ENCODE data around the gene FRY.

The FRY gene

DNA sequence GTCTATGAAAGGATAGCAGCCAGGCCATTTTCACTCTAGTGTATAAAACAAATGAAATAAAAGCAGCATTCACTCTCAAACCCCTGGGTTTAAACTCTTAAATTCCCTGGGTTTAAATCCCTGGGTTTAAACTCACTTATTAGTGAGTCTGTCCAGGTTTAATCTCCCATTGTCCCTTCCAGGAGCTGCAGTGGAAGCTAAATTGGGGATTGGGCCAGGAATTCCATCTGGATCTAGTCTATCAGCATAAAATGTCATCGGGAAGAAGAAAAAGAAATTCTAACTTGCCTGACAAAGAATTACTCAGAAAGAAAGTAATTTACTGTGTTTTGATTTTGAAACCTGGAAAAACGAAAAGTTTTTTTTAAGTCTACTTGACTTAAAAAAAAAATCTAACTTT lies 54.8 kb downstream of the FRY start:
- DNase-seq (ENCODE audit: low read depth in 2 of 2): no peak

DNA sequence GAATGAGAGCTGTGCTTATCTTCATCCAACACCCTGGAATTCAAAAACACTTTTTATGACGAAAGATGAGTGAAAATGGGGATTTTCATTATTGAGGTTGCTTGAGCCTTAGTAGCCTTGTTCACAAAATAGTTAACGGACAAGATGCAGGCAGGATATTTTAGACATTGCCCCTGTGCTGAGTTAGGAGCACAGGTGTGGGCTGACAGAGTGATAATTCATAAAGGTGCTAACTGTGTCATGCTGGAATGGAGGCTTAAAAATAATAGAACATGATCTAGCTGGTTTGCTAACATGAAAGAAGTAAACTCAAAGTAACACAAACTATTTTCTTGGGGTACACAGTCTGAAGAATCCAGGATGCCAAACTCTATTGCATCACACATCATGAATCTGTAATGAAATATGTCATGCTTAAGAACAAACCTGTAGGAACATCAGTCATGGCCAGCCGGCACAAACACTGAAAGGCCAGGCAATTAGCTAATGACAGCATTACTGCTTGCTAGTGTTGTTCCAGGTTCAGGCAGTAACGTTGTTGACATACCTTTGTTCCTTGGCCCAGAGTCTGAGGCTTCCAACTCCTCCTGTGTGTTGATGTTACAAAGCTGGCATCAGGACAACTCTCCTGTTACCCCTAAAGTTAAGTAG lies 55.3 kb downstream of the FRY start:
- DNase-seq (ENCODE audit: low read depth in 2 of 2): no peak

DNA sequence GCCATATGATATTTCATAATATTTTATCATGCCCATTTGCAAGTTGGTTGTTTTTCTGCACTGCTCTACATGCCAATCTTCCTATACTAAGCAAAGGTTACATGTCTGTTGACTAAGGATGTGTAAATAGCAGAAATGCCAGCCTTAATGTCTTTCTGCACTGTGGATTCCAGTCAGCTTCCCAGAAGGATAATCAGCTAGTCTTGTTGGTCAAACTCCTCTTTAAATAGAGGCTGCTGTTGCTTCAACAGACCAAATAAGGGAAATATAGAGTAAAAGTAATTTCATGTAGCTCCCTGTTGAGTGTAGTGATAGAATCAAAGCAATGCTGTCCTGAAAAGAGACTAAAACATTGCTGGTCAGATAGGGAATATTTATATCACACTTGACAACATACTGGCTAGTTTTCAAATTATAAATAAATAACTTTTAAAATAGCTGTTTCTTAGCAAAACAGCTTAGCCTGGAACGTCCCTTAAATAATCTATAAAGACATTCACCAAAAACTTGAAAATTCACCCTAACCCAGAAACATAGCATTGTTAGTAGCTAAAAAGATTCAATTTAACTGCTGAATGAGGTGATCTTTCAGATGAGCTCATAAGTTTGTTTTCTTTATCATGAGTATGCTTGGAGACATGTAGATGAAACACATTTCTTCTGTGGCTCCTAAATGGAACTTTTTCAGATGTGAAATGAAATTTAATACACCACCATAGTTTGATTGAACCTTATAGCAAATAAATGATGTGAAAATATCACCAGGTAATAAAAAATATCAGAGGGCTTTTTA lies 56.6 kb downstream of the FRY start:
- DNase-seq (ENCODE audit: low read depth in 2 of 2): no peak

DNA sequence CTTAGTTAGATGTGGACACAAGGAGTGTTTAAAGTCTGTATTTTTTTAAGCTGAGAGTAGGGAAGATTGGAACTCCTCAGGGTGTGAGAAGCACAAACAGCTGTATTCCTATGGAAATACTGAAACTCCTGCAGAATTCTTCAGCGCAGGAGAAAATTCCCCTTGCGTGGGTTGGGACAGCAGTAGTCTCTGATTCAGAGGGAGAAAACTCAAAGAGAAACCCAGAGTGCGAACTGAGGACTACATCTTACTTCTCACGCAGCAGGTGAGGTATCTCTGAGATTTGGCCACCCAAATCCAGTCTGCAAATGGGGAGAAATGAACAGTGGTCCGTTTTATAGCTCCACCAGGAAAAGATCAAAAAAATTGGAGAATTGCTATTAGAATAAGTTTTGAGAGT lies 60.9 kb downstream of the FRY start:
- no peak for DNase-seq (ENCODE audit: low read depth in 2 of 2)

DNA sequence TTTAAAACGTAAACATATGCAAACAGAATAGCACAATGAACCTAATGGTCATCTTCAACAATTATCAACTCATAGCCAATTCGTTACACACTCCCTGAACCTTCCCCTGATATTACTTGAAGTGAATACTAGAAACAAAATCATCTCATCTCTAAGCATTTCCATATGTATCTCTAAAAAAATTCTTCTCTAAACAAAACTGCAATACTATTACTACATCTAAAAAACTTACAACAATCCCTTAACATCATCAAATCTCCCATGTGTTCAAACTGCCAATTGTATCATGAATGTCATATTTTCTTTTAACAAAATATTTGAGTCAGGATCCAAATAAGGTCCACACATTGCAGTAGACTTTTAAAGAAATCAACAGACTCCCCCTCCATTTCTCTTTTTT lies 61.4 kb downstream of the FRY start:
- no peak for DNase-seq (ENCODE audit: low read depth in 2 of 2)

DNA sequence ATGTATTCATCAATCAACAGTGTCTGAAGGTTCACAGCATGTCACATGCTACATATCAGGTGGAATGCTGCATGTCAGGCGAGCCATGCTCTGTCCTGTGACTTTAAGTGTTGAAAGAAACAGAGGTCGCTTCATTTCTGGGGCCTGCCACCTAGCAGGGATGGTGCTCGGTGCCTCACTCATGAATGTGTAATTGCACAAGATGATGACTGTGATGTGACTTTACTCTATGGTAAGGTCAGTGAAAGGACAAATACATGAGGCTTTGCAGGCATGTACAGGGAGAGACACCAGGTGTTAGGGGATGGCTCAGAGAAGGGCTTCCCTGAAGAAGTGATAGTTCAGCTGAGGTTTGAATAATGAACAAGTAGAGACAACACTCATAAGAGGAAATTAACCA lies 66.7 kb downstream of the FRY start:
- no peak for DNase-seq (ENCODE audit: low read depth in 2 of 2)

DNA sequence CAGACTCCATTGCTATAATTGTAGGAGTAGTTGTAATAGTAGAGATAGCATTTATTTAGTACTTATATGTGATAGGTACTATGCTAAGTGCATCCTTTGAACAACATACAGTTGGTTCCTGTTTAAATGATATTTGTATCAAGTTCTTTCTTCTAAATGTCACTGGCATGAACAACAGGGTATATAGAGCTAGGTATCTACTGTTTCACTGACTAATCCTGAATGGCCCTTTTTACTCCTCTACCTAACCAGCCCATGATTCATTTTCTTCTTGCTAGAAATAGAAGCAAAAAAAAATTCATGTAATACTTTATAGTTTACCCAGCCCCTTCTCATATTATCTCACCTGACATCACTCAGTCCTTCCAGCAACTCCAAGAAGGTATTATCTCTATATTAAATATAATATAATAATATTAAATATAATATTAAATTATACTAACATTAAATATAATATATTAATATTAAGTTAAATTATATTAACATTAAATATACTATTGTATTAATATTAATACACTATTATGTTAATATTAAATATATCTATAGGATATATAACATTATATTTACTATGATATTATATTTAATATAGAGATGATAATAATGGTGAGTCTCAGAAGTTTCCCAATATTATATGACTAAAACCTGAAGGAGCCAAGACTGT lies 74.2 kb downstream of the FRY start:
- no peak for DNase-seq (ENCODE audit: low read depth in 2 of 2)

DNA sequence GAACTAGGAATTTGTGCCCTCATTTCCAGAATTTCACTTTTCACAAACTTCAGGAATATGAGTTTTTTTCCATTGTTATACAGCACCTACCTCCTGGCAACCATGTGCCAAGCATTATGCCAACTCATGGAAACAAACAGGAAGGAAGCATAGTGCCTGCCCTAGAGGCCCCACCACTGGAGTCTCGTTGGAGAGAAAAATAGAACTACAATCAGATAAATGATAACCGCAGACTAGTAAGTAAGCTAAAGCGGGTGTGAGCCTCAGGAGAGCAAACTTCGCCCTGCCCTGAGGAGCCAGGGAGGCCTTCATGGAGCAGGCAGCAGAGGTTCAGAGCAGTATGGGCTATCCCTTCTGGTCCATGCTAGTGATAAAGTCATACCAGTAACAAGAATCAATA lies 75.9 kb downstream of the FRY start:
- no peak for DNase-seq (ENCODE audit: low read depth in 2 of 2)

DNA sequence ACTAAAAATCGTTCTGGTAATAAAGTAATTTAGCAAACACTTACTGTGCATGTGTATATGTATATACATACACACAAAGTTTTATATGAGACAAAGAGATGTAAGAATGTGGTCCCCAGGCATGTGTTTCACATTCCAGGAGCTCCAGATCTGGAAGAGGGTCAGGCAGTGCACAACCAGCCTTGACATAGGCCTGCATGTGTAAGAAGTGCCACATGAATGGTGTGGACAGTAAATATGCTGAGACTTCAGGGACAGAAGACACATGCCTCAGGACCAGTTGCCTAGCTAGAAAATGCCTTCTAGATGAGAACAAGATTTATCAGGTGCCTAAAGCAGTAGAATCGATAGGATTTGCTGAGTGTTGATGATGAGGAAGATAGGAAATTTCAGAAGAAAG lies 76.4 kb downstream of the FRY start:
- no peak for DNase-seq (ENCODE audit: low read depth in 2 of 2)

DNA sequence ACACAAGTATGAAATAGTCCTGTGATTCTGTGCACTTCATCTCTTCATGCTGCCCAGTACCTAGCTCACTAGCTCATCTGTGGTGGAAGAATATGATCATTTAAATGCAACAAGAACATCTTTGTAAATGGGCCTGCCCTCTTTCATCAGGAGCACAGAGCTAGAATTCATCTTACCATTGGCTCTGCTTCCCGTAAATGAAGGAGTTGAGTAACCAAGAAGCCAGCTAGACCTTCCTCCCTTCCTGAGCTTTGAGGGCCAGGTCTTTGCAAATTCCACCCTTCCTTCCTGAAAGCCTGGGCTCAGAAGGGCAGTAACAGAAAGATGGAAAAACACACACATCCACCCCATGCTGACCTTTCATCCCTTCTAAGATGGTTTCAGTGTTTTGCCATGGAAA lies 82.0 kb downstream of the FRY start:
- no peak for DNase-seq (ENCODE audit: low read depth in 2 of 2)

DNA sequence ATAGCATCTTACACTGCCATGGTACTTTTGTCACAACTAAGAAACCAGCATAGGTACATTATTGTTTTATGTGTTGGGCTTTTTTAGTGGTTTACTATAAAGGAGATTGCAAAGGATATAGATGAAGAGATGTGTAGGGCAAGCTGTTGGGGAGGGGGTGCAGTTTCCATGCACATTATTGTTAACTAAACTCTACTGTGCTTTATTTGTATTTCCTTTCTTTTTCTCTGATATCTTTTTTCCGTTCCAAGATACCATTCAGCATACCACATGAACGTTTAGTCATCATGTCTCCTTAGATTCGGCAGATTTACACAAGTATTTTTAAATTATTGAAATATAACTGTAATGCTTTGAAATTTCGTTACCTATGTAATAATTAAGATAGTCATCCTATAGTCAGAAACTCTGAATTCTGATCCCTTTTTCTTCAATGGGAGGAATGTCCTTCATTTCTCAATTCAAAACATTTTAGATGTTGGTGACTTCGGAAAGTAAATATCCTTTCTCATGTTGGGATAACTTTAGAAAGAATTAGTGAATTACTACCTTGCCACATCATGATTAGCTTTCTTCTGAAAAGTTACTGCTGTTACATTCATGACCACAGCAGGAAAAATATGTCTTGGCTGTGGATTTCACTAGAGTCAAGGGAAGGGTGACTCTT lies 82.8 kb downstream of the FRY start:
- no peak for DNase-seq (ENCODE audit: low read depth in 2 of 2)

DNA sequence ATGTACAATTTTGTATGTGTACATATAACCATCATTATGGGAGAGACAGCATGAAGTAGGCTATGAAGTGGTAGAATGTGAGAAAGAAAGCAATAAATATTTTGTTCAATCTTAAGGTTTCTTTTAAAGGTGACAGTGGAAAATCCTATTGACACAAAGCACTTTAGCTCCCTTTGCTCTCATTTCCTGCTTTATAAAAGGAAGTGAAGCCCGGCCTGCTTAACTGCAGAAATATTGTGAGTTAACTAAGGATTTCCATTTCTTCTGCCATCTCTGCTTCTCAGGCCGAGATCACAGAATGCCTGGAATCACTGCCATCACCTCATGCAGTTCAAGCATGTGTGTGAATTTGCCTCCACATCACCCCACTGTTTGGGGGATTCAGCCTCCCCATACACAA lies 83.5 kb downstream of the FRY start:
- no peak for DNase-seq (ENCODE audit: low read depth in 2 of 2)

DNA sequence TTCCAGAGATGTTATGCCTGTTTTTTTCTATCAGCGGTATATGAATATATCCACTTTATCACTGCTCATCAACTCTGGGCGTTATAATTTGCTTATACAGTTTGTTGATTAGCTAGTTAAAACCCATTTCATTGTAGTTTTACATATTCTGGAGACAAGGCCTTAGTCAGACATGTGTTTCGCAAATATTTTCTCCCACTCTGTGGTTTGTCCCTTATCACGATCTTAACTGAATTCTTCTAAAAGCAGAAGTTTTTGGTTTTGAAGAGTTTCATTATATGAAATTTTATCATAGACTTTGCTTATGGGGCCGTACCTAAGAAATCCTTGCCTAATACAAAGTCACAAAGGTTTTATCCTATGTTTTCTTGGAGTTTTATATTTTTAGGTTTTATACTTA lies 84.6 kb downstream of the FRY start:
- no peak for DNase-seq (ENCODE audit: low read depth in 2 of 2)

DNA sequence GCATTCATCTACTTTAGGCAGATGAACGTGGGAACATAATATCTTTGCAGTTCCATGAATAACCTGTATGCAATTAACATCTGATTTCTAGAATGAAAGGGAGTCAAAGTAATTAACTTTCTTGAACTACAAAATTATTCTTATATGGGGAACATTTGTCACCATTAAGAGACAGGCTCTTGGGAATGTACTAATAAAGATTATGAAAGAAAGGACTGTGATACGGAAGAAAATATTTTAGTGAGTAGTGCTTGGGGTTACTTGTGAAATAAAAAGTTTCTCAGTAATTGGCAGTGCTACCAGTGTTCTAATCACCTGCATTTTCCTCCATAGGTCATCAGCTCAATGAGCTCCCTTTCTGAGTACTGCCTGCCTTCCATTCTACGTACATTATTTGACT lies 85.4 kb downstream of the FRY start:
- DNase-seq (ENCODE audit: low read depth in 2 of 2): no peak

DNA sequence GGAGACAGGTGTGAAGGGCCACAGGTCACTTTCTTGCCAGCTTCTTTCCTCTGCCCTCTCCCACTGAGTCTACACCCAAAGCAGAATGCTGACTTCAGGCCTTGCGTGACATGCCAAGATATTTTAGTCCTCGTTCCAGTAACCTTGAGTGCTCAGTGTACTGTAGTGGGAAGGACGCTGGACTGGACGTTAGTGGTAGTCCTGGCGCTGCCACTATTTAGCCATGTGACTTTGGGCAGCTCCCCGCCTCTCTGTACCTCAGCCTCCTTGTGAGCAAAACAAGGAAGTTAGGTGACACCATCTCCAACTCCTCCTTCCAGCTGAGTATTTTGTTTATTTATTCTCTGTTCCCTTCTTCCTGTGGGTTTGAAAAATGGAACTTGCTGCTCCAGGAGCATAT lies 86.1 kb downstream of the FRY start:
- no peak for DNase-seq (ENCODE audit: low read depth in 2 of 2)

DNA sequence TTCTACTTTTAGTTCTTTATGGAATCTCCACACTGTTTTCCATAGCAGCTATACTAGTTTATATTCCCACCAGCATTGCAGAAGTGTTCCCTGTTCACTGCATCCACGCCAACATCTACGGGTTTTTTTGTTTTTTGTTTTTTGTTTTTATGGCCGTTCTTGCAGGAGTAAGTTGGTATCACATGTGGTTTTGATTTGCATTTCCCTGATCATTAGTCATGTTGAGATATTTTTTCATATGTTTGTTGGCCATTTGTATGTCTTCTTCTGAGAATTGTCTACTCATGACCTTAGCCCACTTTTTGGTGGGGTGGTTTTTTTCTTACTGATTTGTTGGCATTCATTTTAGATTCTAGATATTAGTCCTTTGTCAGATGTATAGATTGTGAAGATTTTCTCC lies 89.7 kb downstream of the FRY start:
- no peak for DNase-seq (ENCODE audit: low read depth in 2 of 2)

DNA sequence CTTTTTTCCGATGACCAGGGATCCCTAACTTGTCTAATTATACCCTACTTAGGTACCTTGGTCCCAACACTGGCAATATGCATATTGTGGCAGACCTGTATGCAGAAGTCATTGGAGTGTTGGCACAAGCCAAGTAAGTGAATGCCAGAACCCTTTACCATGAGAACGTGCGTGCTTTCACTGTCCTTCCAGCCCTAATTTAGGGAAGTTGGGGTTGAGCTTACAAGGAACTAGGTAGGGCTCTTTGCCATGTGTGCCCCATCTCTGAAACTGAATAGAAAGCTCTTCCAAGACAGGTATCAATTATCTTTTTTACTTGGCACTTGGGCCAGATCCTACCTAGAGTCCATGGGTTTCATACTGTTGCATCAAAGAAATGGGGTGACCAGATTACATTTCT lies 93.2 kb downstream of the FRY start:
- no peak for DNase-seq (ENCODE audit: low read depth in 2 of 2)

DNA sequence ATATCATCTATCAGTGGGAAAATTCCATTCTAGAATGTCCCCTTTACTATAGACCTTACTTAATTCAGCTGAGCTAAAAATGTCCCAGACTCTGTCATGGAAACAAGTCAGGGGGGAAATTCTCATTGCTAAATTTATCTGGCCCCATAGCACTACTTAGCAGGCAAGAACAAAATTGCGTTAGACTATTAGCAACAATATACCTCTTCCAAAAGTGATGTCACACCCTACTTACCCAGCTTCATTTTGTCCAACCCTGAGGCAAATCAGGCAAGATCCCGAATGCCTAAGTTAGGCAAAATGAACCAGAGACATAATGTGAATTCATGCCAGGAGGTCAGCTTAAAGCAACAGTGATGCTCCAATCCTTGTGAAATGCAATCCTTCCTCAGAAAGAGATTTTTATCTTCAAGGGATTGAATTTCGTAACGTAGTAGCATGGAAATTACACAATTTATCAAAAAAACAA lies 93.7 kb downstream of the FRY start:
- no peak for DNase-seq (ENCODE audit: low read depth in 2 of 2)

DNA sequence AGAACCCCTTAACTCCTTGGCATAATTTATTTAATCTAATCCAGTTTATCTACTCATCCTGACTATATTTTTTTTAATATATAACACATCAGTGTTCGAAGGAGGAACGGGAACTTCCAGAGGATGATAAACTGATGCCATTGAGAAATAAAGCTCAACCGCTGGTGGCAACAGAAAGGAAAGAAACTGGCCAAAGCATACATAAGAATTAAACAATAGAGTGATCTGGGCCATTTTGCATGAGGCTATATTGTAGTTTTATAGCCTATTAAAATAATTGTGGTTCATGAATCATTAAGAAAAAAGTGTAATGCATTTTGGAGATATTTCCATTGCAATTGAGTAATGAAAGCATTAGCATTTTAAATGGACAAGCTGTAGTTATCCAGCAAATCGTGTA lies 94.2 kb downstream of the FRY start:
- no peak for DNase-seq (ENCODE audit: low read depth in 2 of 2)

DNA sequence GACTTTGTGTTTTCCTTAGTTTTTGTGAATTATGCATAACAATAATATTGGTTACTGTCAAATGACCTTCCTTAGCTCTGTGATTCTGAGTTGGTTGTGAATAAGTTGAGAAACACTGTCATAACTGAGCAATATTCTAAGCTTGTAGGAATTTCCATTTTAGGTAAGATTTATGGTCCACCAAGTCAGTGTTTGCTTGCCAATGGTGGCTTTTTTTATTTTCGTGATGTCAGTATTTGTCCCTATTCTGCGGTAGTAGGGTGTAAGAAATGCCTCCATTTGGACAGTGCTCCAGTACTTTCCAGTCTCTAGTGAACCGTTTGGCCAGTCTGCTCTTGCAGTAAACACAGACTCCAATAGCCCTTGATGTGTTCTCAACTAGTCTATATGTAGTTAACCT lies 94.7 kb downstream of the FRY start:
- DNase-seq (ENCODE audit: low read depth in 2 of 2): no peak

DNA sequence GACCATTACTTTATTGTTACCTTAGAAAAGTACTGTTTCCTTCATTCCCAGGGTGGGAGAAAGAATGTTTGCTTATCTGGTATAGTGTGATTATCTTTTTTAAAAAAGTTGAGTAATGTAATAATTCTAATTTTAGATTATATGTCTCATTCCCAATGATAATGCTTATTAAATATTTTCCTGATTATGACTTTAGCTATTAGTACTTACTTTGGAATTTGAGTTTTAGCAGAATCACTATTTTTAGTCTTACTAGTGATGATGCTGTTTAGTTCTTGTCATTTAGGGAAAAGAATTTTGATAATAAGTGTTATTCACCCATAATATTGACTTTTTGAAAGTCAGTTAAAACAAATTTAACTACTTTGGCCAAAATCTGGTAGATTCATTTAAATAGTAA lies 95.2 kb downstream of the FRY start:
- DNase-seq (ENCODE audit: low read depth in 2 of 2): no peak

DNA sequence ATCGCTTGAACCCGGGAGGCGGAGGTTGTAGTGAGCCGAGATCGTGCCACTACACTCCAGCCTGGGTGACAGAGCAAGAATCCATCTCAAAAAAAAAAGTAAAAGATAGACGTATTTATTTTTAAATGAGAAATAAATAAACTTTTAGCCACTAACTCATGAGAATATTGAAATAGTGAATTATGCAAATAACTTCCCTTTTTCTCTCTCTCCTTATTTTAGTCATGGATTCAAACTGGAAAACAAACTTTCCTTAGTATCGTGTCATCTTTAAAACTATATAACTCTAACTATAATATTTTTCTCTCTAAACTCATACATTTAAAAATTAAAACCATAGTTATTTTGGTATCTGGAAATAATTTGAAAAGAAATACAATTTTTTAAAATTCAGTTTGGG lies 96.1 kb downstream of the FRY start:
- no peak for DNase-seq (ENCODE audit: low read depth in 2 of 2)
